ENCODE measurements around the gene PCDH9.
"Not testable (repeated sequence)": the region's sequence is repeated elsewhere in the genome, so short reads cannot be mapped to it uniquely, and the experiment has no call there.

PCDH9 gene

GRCh38 chr13:67107979-67108378 is 122.2 kb downstream of the PCDH9 start:
- TF ChIP-seq CTCF (IDR thresholded peaks at IDR 0.05; ENCODE audit: low read depth, low read length, missing control alignments), result no peak
- H3K4me3 ChIP-seq (replicated peaks; ENCODE audit: low read depth, low read length), result no peak overlapping the region
- DNase-seq (ENCODE audit: extremely low read depth, low read depth), result no peak

GRCh38 chr13:67106502-67107057 is 123.6 kb downstream of the PCDH9 start:
- H3K4me3 ChIP-seq (replicated peaks; ENCODE audit: low read depth, low read length), result no peak overlapping the region
- DNase-seq (ENCODE audit: extremely low read depth, low read depth), result no peak
- no peak for TF ChIP-seq CTCF (IDR thresholded peaks at IDR 0.05; ENCODE audit: low read depth, low read length, missing control alignments)

GRCh38 chr13:67101730-67102467 is 128.2 kb downstream of the PCDH9 start:
- TF ChIP-seq CTCF (IDR thresholded peaks at IDR 0.05; ENCODE audit: low read depth, low read length, missing control alignments), result no peak

GRCh38 chr13:67100730-67101129 is 129.4 kb downstream of the PCDH9 start:
- no peak for DNase-seq (ENCODE audit: extremely low read depth, low read depth)
- no peak overlapping the region for H3K4me3 ChIP-seq (replicated peaks; ENCODE audit: low read depth, low read length)
- TF ChIP-seq CTCF (IDR thresholded peaks at IDR 0.05; ENCODE audit: low read depth, low read length, missing control alignments), result no peak

More at GRCh38 chr13:67101730-67102467, 128.2 kb downstream of the PCDH9 start:
- no peak for DNase-seq (ENCODE audit: extremely low read depth, low read depth)
- no peak overlapping the region for H3K4me3 ChIP-seq (replicated peaks; ENCODE audit: low read depth, low read length)

- no peak overlapping the region for H3K4me3 ChIP-seq (replicated peaks; ENCODE audit: low read depth, low read length)
- TF ChIP-seq CTCF (IDR thresholded peaks at IDR 0.05; ENCODE audit: low read depth, low read length, missing control alignments), result no peak
- DNase-seq (ENCODE audit: extremely low read depth, low read depth), result no peak
Measured at GRCh38 chr13:67099494-67099893, 130.6 kb downstream of the PCDH9 start.

- H3K4me3 ChIP-seq (replicated peaks; ENCODE audit: low read depth, low read length), result no peak overlapping the region
- no peak for DNase-seq (ENCODE audit: extremely low read depth, low read depth)
- TF ChIP-seq CTCF (IDR thresholded peaks at IDR 0.05; ENCODE audit: low read depth, low read length, missing control alignments), result no peak
Measured at GRCh38 chr13:67097892-67098452, 132.2 kb downstream of the PCDH9 start.

- DNase-seq (ENCODE audit: extremely low read depth, low read depth); H3K4me3 ChIP-seq (replicated peaks; ENCODE audit: low read depth, low read length): not testable (repeated sequence)
Measured at GRCh38 chr13:67096893-67097292, 133.2 kb downstream of the PCDH9 start.

All from HFF-Myc (cell line).